Measurements from ENCODE around the gene GON4L. TPM values are rescaled to one million over a fixed set of nuclear protein-coding genes. Genes with fewer than 3 reads are reported as not detected.
"Not testable (repeated sequence)": the region's sequence is repeated elsewhere in the genome, so short reads cannot be mapped to it uniquely, and the experiment has no call there.

The GON4L gene
- total and polyA plus RNA-seq, 8 donors = 9.3 to 68.7 (median 39.0) TPM

- Histone ChIP-seq H3K27me3 (no peaks in the 10 kb centered on the region), H3K9me3 (no peaks in the 10 kb centered on the region), H3K27ac (no peak overlapping the region), H3K4me3 (no peak overlapping the region), H3K36me3 (peaks cover 0 to 25% (median 22%) of the 10 kb centered on the region in 4 donors), H3K4me1 (peaks cover 0 to 6% (median 0%) of the 10 kb centered on the region in 4 donors)
- DNase-seq = no peak
- TF ChIP-seq POLR2AphosphoS5 (IDR thresholded peaks at IDR 0.05) (no peak), POLR2A (IDR thresholded peaks at IDR 0.05) (no peak), EP300 (IDR thresholded peaks at IDR 0.05) (no peak), CTCF (IDR thresholded peaks at IDR 0.05) (no peak)
- 96 to 100% (median 100%) methylated on average over 3 of the region's 3 CpGs for WGBS, 5 donors
- intact Hi-C loops (cut with DNase I; ENCODE audit: low total_unique reads) = no loop called here
Measured at GRCh38 chr1:155709391-155709790, 147.6 kb downstream of the GON4L start.

GRCh38 chr1:155706139-155706538 lies 150.9 kb downstream of the GON4L start:
- no peak for DNase-seq
- Histone ChIP-seq H3K27ac (no peak overlapping the region), H3K4me1 (no peaks in the 10 kb centered on the region), H3K36me3 (peaks cover 0 to 17% (median 8%) of the 10 kb centered on the region in 4 donors), H3K27me3 (no peaks in the 10 kb centered on the region), H3K9me3 (no peaks in the 10 kb centered on the region), H3K4me3 (no peak overlapping the region)
- intact Hi-C loops (cut with DNase I; ENCODE audit: low total_unique reads) = no loop called here
- 84 to 93% (median 88%) methylated on average over 5 of the region's 5 CpGs for WGBS, 5 donors
- no peak for TF ChIP-seq POLR2AphosphoS5 (IDR thresholded peaks at IDR 0.05)
- no peak for TF ChIP-seq EP300 (IDR thresholded peaks at IDR 0.05)
- TF ChIP-seq POLR2A (IDR thresholded peaks at IDR 0.05) = no peak
- TF ChIP-seq CTCF (IDR thresholded peaks at IDR 0.05) = no peak

GRCh38 chr1:155704414-155704813 lies 152.6 kb downstream of the GON4L start:
- H3K4me1 ChIP-seq; DNase-seq; H3K4me3 ChIP-seq; H3K27ac ChIP-seq; H3K36me3 ChIP-seq; intact Hi-C loops (cut with DNase I; ENCODE audit: low total_unique reads); H3K9me3 ChIP-seq; H3K27me3 ChIP-seq: not testable (repeated sequence)
- WGBS, 5 donors = 89 to 98% (median 95%) methylated on average over 4 to 5 of the region's 5 CpGs

- 90 to 97% (median 93%) methylated on average over 6 of the region's 6 CpGs for WGBS, 5 donors
- Histone ChIP-seq H3K36me3 (no peaks in the 10 kb centered on the region), H3K9me3 (no peaks in the 10 kb centered on the region), H3K27me3 (no peaks in the 10 kb centered on the region), H3K27ac (no peak overlapping the region), H3K4me3 (no peak overlapping the region), H3K4me1 (peaks cover 0 to 5% (median 0%) of the 10 kb centered on the region in 4 donors)
- intact Hi-C loops (cut with DNase I; ENCODE audit: low total_unique reads) = no loop called here
- DNase-seq = no peak
- TF ChIP-seq POLR2AphosphoS5 (IDR thresholded peaks at IDR 0.05) (no peak), EP300 (IDR thresholded peaks at IDR 0.05) (no peak), POLR2A (IDR thresholded peaks at IDR 0.05) (no peak), CTCF (IDR thresholded peaks at IDR 0.05) (no peak)
Measured at GRCh38 chr1:155703216-155703615, 153.8 kb downstream of the GON4L start.

- H3K4me1 ChIP-seq; H3K27ac ChIP-seq; H3K36me3 ChIP-seq; intact Hi-C loops (cut with DNase I; ENCODE audit: low total_unique reads); H3K9me3 ChIP-seq; H3K4me3 ChIP-seq; DNase-seq; H3K27me3 ChIP-seq: not testable (repeated sequence)
- 62 to 82% (median 68%) methylated on average over 2 of the region's 2 CpGs for WGBS, 5 donors
Measured at GRCh38 chr1:155701675-155702074, 155.3 kb downstream of the GON4L start.

Small RNA genes lying within 50 kb of the gene (small RNA-seq; reads per million reads assigned to genes)
- gene RF00015 = 0 reads per million in 4 donors

Other genes with a start within 250 kb of the GON4L start
- gene MSTO1, start 247.0 kb downstream of the GON4L start, total RNA-seq = 10 to 100 TPM in 3 of 5 donors, 1 to 10 TPM in 2; 2.3 to 31.0 (median 24.9) TPM
- 10 to 100 TPM; 12.8 to 17.4 (median 14.8) TPM for gene MSTO1, start 247.0 kb downstream of the GON4L start, polyA plus RNA-seq
- 100 to 1,000 TPM in 2 of 5 donors, 10 to 100 TPM in 3; 43.2 to 253 (median 71.0) TPM for gene YY1AP1, start 168.4 kb downstream of the GON4L start, total RNA-seq
- gene YY1AP1, start 168.4 kb downstream of the GON4L start, polyA plus RNA-seq = 10 to 100 TPM; 21.1 to 35.0 (median 27.5) TPM
- gene DAP3, start 168.1 kb downstream of the GON4L start, total RNA-seq = 100 to 1,000 TPM in 1 of 5 donors, 10 to 100 TPM in 4; 52.7 to 106 (median 68.9) TPM
- gene DAP3, start 168.1 kb downstream of the GON4L start, polyA plus RNA-seq = 100 to 1,000 TPM in 1 of 3 donors, 10 to 100 TPM in 2; 68.1 to 102 (median 83.1) TPM
- gene SYT11, start 2.4 kb upstream of the GON4L start, total RNA-seq = 10 to 100 TPM in 1 of 5 donors, 1 to 10 TPM in 4; 1.3 to 12.9 (median 3.5) TPM
- gene SYT11, start 2.4 kb upstream of the GON4L start, polyA plus RNA-seq = 1 to 10 TPM in 2 of 3 donors, under 1 TPM in 1; 0.76 to 1.9 (median 1.1) TPM
- 100 to 1,000 TPM in 1 of 5 donors, 10 to 100 TPM in 3, not detected in 1; 23.9 to 108 (median 48.2) TPM for gene RIT1, start 54.1 kb upstream of the GON4L start, total RNA-seq
- 10 to 100 TPM; 13.1 to 14.1 (median 13.8) TPM for gene RIT1, start 54.1 kb upstream of the GON4L start, polyA plus RNA-seq
- 100 to 1,000 TPM in 2 of 5 donors, 10 to 100 TPM in 3; 49.2 to 126 (median 78.4) TPM for gene KHDC4, start 77.2 kb upstream of the GON4L start, total RNA-seq
- 10 to 100 TPM in 1 of 3 donors, 1 to 10 TPM in 2; 4.9 to 26.1 (median 9.3) TPM for gene KHDC4, start 77.2 kb upstream of the GON4L start, polyA plus RNA-seq
- gene RXFP4, start 84.4 kb upstream of the GON4L start, total RNA-seq = 10 to 100 TPM in 1 of 5 donors, not detected in 4; 50.4 TPM
- not detected for gene RXFP4, start 84.4 kb upstream of the GON4L start, polyA plus RNA-seq
- 100 to 1,000 TPM in 3 of 5 donors, 10 to 100 TPM in 2; 34.8 to 376 (median 180) TPM for gene ARHGEF2, start 121.3 kb upstream of the GON4L start, total RNA-seq
- gene ARHGEF2, start 121.3 kb upstream of the GON4L start, polyA plus RNA-seq = 10 to 100 TPM; 20.4 to 27.6 (median 24.7) TPM
- gene SSR2, start 163.7 kb upstream of the GON4L start, total RNA-seq = 100 to 1,000 TPM in 4 of 5 donors, 10 to 100 TPM in 1; 67.1 to 354 (median 216) TPM
- 100 to 1,000 TPM; 223 to 309 (median 242) TPM for gene SSR2, start 163.7 kb upstream of the GON4L start, polyA plus RNA-seq
- gene UBQLN4, start 196.6 kb upstream of the GON4L start, total RNA-seq = 10 to 100 TPM in 3 of 5 donors, 1 to 10 TPM in 2; 6.4 to 41.1 (median 14.0) TPM
- 10 to 100 TPM; 17.3 to 25.5 (median 20.6) TPM for gene UBQLN4, start 196.6 kb upstream of the GON4L start, polyA plus RNA-seq
- 10 to 100 TPM in 3 of 5 donors, 1 to 10 TPM in 1, not detected in 1; 7.0 to 40.6 (median 21.4) TPM for gene LAMTOR2, start 197.6 kb upstream of the GON4L start, total RNA-seq
- gene LAMTOR2, start 197.6 kb upstream of the GON4L start, polyA plus RNA-seq = 100 to 1,000 TPM; 123 to 170 (median 158) TPM
- gene RAB25, start 203.9 kb upstream of the GON4L start, total RNA-seq = 100 to 1,000 TPM in 3 of 5 donors, 10 to 100 TPM in 2; 36.7 to 249 (median 216) TPM
- 100 to 1,000 TPM; 126 to 267 (median 168) TPM for gene RAB25, start 203.9 kb upstream of the GON4L start, polyA plus RNA-seq
- 10 to 100 TPM in 1 of 5 donors, 1 to 10 TPM in 2, not detected in 2; 1.5 to 11.0 (median 1.6) TPM for gene MEX3A, start 225.3 kb upstream of the GON4L start, total RNA-seq
- gene MEX3A, start 225.3 kb upstream of the GON4L start, polyA plus RNA-seq = 1 to 10 TPM in 1 of 3 donors, under 1 TPM in 1, not detected in 1; 0.25 to 1.1 TPM